Liver (tissue), 9 donors: ENCODE measurements around the gene BTN2A1. TPM values are rescaled to one million over a fixed set of nuclear protein-coding genes. Genes with fewer than 3 reads are reported as not detected.

Experiments
- DNase-seq: peaks from one replicate; pipeline ENCODE4 v3.0.0-alpha.2; 2017; ENCODE audit warnings: low spot score
- H3K27ac ChIP-seq, 2 donors: one replicate each; pipeline ENCODE4 v1.7.0; 2013; ENCODE audit warnings: inconsistent platforms in 2 of 2, low read length in 2 of 2, control low read depth in 1 of 2, low read depth in 1 of 2, mild to moderate bottlenecking in 1 of 2
- H3K27me3 ChIP-seq, 4 donors: one replicate each; pipeline versions ENCODE4 v1.6.1 to v1.7.0; 2013; ENCODE audit warnings: low read length in 3 of 4, inconsistent platforms in 1 of 4, mild to moderate bottlenecking in 1 of 4, moderate library complexity in 1 of 4; ENCODE audit not compliant: control insufficient read depth in 4 of 4, insufficient read depth in 4 of 4
- H3K36me3 ChIP-seq, 4 donors: one replicate each; pipeline versions ENCODE4 v1.6.1 to v1.7.0; 2013; ENCODE audit warnings: low read length in 3 of 4, mild to moderate bottlenecking in 3 of 4, low read depth in 1 of 4, moderate library complexity in 1 of 4; ENCODE audit not compliant: control insufficient read depth in 4 of 4, insufficient read depth in 3 of 4
- H3K4me1 ChIP-seq, 4 donors: one replicate each; pipeline versions ENCODE4 v1.6.1 to v1.7.0; 2013; ENCODE audit warnings: low read length in 3 of 4, mild to moderate bottlenecking in 3 of 4, moderate library complexity in 1 of 4; ENCODE audit not compliant: control insufficient read depth in 4 of 4, insufficient read depth in 4 of 4
- H3K4me3 ChIP-seq, 3 donors: one replicate each; pipeline versions ENCODE4 v1.6.1 to v1.7.0; 2013; ENCODE audit warnings: low read length in 3 of 3, control low read depth in 1 of 3, low read depth in 1 of 3, mild to moderate bottlenecking in 1 of 3
- H3K9ac ChIP-seq, 2 donors: one replicate each; pipeline ENCODE4 v1.7.0; 2013; ENCODE audit warnings: low read length in 2 of 2, mild to moderate bottlenecking in 2 of 2, moderate library complexity in 2 of 2, control low read depth in 1 of 2, low read depth in 1 of 2
- H3K9me3 ChIP-seq, 4 donors: one replicate each; pipeline versions ENCODE4 v1.6.1 to v1.7.0; 2013; ENCODE audit warnings: low read length in 3 of 4; ENCODE audit not compliant: control insufficient read depth in 4 of 4
- ATF3 ChIP-seq: IDR thresholded peaks from 2 replicates; pipeline ENCODE4 v1.6.1; 2016; ENCODE audit warnings: antibody characterized with exemption
- CTCF ChIP-seq: fragments of 150-350 bp; IDR thresholded peaks from 2 replicates; pipeline ENCODE4 v1.5.1; 2017; ENCODE audit warnings: improper control_type of control experiment, low read depth, low read length; ENCODE audit not compliant: missing input control
- EGR1 ChIP-seq, 2 donors: IDR thresholded peaks; 2 replicates each; pipeline ENCODE4 v1.6.1; 2016 to 2018; ENCODE audit warnings: antibody characterized with exemption in 2 of 2, low read depth in 2 of 2
- FOXA1 ChIP-seq: IDR thresholded peaks from 2 replicates; pipeline ENCODE4 v1.6.1; 2016; ENCODE audit warnings: antibody characterized with exemption
- FOXA2 ChIP-seq: IDR thresholded peaks from 2 replicates; pipeline ENCODE4 v1.6.1; 2016; ENCODE audit warnings: antibody characterized with exemption
- HNF4A ChIP-seq, 2 donors: conservative IDR thresholded peaks; 2 replicates each; pipeline ENCODE4 v1.6.1; 2016; ENCODE audit warnings: antibody characterized with exemption in 2 of 2, mild to moderate bottlenecking in 2 of 2
- HNF4G ChIP-seq: IDR thresholded peaks from 2 replicates; pipeline ENCODE4 v1.6.1; 2016; ENCODE audit warnings: antibody characterized with exemption
- JUND ChIP-seq, 2 donors: IDR thresholded peaks; 2 replicates each; pipeline ENCODE4 v1.6.1; 2016; ENCODE audit warnings: antibody characterized with exemption in 2 of 2
- NR2F2 ChIP-seq: IDR thresholded peaks from 2 replicates; pipeline ENCODE4 v1.6.1; 2016; ENCODE audit warnings: antibody characterized with exemption
- RXRA ChIP-seq, 2 donors: IDR thresholded peaks; 2 replicates each; pipeline ENCODE4 v1.6.1; 2017 to 2018; ENCODE audit warnings: antibody characterized with exemption in 2 of 2, mild to moderate bottlenecking in 1 of 2
- TAF1 ChIP-seq: conservative IDR thresholded peaks from 2 replicates; pipeline ENCODE4 v1.6.1; 2016; ENCODE audit warnings: antibody characterized with exemption, mild to moderate bottlenecking
- YY1 ChIP-seq: IDR thresholded peaks from 2 replicates; pipeline ENCODE4 v1.6.1; 2016; ENCODE audit warnings: antibody characterized with exemption, mild to moderate bottlenecking
- WGBS: extraction: QIAGEN DNeasy Blood & Tissue Kit; methylation state at CpG from one replicate; pipeline ENCODE4 v1.1.7; 2013; 5-methylcytosine and 5-hydroxymethylcytosine counted together
- polyA plus RNA-seq, 2 donors: library from polyadenylated mRNA; stranded (reverse) in 1 of 2; unstranded in 1 of 2; fragments of 200-250 nt in 1 of 2; fragments of >200 nt in 1 of 2; fragmentation: Nextera tagmentation in 1 of 2; extraction: Ambion mirVana in 1 of 2; gene quantifications; one replicate each; pipeline versions ENCODE4 v1.2.1 to v1.2.3, GENCODE V29; 2013 to 2015
- total RNA-seq, 2 donors: library from RNA; depleted of rRNA; stranded (reverse); fragments of >200 nt; gene quantifications; one replicate each; pipeline ENCODE4 v1.2.3, GENCODE V29; 2014
- TF ChIP-seq, protein P1 (sequence below): IDR thresholded peaks from 2 replicates; pipeline ENCODE4 v1.6.1; 2016; ENCODE audit warnings: antibody characterized with exemption
- TF ChIP-seq, protein P2 (sequence below): IDR thresholded peaks from 2 replicates; pipeline ENCODE4 v1.6.1; 2016; ENCODE audit warnings: antibody characterized with exemption, mild to moderate bottlenecking
- TF ChIP-seq, protein P3 (sequence below): IDR thresholded peaks from 2 replicates; pipeline ENCODE4 v1.6.1; 2016; ENCODE audit warnings: antibody characterized with exemption
- donor health status: healthy.
- donor health status: healthy.
- donor health status: healthy.
- donor health status: healthy.
- donor health status: healthy.

The BTN2A1 gene
- total and polyA plus RNA-seq, 4 donors: 2.7 to 5.9 (median 5.2) TPM

DNA sequence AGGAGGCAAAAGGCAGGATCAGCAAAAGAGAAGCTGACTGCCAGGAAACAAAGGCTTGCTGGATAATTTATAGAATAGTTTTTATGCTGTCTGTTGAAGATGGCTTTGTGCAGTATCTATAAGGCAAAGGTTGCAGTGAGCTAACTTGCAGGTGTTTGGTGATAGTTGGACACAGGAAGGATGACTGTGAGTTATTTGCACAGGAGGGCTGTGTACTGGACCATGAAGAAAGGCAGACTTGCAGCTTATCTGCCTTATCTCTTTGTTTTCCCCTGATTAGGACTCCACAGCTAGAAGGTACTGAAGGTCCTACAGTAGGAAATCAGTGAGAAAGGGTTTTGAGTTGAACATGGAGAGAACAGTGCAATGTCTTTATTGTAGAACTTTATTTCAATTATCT is 44.4 kb downstream of the BTN2A1 start:
- Histone ChIP-seq H3K9me3 (no peaks in the 10 kb centered on the region), H3K4me3 (no peak overlapping the region), H3K27ac (no peak overlapping the region), H3K27me3 (peaks cover 0 to 10% (median 4%) of the 10 kb centered on the region in 4 donors), H3K36me3 (no peaks in the 10 kb centered on the region), H3K4me1 (peaks cover 0 to 7% (median 6%) of the 10 kb centered on the region in 4 donors), H3K9ac (no peak overlapping the region)
- TF ChIP-seq EGR1 (IDR thresholded peaks at IDR 0.05; ENCODE audit: low read depth in 2 of 2): no peak
- no peak for TF ChIP-seq FOXA2
- TF ChIP-seq, protein P1, sequence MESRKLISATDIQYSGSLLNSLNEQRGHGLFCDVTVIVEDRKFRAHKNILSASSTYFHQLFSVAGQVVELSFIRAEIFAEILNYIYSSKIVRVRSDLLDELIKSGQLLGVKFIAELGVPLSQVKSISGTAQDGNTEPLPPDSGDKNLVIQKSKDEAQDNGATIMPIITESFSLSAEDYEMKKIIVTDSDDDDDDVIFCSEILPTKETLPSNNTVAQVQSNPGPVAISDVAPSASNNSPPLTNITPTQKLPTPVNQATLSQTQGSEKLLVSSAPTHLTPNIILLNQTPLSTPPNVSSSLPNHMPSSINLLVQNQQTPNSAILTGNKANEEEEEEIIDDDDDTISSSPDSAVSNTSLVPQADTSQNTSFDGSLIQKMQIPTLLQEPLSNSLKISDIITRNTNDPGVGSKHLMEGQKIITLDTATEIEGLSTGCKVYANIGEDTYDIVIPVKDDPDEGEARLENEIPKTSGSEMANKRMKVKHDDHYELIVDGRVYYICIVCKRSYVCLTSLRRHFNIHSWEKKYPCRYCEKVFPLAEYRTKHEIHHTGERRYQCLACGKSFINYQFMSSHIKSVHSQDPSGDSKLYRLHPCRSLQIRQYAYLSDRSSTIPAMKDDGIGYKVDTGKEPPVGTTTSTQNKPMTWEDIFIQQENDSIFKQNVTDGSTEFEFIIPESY: no peak
- TF ChIP-seq TAF1: no peak
- TF ChIP-seq, protein P2, sequence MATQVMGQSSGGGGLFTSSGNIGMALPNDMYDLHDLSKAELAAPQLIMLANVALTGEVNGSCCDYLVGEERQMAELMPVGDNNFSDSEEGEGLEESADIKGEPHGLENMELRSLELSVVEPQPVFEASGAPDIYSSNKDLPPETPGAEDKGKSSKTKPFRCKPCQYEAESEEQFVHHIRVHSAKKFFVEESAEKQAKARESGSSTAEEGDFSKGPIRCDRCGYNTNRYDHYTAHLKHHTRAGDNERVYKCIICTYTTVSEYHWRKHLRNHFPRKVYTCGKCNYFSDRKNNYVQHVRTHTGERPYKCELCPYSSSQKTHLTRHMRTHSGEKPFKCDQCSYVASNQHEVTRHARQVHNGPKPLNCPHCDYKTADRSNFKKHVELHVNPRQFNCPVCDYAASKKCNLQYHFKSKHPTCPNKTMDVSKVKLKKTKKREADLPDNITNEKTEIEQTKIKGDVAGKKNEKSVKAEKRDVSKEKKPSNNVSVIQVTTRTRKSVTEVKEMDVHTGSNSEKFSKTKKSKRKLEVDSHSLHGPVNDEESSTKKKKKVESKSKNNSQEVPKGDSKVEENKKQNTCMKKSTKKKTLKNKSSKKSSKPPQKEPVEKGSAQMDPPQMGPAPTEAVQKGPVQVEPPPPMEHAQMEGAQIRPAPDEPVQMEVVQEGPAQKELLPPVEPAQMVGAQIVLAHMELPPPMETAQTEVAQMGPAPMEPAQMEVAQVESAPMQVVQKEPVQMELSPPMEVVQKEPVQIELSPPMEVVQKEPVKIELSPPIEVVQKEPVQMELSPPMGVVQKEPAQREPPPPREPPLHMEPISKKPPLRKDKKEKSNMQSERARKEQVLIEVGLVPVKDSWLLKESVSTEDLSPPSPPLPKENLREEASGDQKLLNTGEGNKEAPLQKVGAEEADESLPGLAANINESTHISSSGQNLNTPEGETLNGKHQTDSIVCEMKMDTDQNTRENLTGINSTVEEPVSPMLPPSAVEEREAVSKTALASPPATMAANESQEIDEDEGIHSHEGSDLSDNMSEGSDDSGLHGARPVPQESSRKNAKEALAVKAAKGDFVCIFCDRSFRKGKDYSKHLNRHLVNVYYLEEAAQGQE: no peak
- no peak for DNase-seq

- DNase-seq: no peak
- Histone ChIP-seq H3K9me3 (no peaks in the 10 kb centered on the region), H3K4me3 (no peak overlapping the region), H3K27ac (no peak overlapping the region), H3K36me3 (no peaks in the 10 kb centered on the region), H3K9ac (no peak overlapping the region), H3K27me3 (peaks cover 0 to 10% (median 4%) of the 10 kb centered on the region in 4 donors), H3K4me1 (peaks cover 0 to 7% (median 6%) of the 10 kb centered on the region in 4 donors)
- no peak for TF ChIP-seq HNF4A (conservative IDR thresholded peaks at IDR 0.05)
- TF ChIP-seq FOXA1: no peak
- TF ChIP-seq, protein P1: no peak
- TF ChIP-seq ATF3: no peak
- no peak for TF ChIP-seq YY1
- TF ChIP-seq FOXA2: no peak
- TF ChIP-seq HNF4G: no peak
- TF ChIP-seq CTCF: no peak
- TF ChIP-seq, protein P2: no peak
- no peak for TF ChIP-seq RXRA (IDR thresholded peaks at IDR 0.05)
- TF ChIP-seq NR2F2: no peak
- TF ChIP-seq, protein P3, sequence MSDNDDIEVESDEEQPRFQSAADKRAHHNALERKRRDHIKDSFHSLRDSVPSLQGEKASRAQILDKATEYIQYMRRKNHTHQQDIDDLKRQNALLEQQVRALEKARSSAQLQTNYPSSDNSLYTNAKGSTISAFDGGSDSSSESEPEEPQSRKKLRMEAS: no peak
- no peak for TF ChIP-seq JUND (IDR thresholded peaks at IDR 0.05)
- 85% methylated on average over 3 of the region's 3 CpGs for WGBS
These were observed 44.9 kb downstream of the BTN2A1 start for GRCh38 chr6:26502626-26503025.
